Islet precursor cell (in vitro differentiated cells): ENCODE results near the gene HDDC3.

ENCODE experiments used
- DNase-seq: peaks from one replicate; pipeline ENCODE4 v3.0.0-alpha.2; 2018

The HDDC3 gene

DNA sequence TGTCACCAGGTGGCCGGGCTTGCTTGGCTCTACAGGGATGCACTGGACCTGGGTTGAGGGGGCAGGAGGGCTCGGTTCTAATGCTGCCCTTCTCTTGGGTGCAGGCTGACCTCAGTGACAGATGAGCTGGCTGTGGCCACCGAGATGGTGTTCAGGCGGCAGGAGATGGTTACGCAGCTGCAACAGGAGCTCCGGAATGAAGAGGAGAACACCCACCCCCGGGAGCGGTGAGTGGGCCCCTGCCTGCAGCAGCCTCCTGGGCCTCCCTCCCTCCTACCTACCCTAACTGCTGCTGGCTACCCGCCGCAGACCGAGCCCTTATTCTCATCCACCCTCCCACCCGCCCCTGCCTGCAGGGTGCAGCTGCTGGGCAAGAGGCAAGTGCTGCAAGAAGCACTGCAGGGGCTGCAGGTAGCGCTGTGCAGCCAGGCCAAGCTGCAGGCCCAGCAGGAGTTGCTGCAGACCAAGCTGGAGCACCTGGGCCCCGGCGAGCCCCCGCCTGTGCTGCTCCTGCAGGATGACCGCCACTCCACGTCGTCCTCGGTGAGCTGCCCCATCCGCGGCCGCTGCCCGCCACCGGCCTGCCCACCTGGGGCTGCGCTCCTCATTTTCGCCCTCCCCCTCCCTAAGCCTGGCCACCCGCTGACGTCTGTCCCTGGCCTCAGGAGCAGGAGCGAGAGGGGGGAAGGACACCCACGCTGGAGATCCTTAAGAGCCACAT, 42.5 kb downstream of the HDDC3 start:
- no peak for DNase-seq

- no peak for DNase-seq
Observed at GRCh38 chr15:90889313-90889730, 43.0 kb downstream of the HDDC3 start.

DNA sequence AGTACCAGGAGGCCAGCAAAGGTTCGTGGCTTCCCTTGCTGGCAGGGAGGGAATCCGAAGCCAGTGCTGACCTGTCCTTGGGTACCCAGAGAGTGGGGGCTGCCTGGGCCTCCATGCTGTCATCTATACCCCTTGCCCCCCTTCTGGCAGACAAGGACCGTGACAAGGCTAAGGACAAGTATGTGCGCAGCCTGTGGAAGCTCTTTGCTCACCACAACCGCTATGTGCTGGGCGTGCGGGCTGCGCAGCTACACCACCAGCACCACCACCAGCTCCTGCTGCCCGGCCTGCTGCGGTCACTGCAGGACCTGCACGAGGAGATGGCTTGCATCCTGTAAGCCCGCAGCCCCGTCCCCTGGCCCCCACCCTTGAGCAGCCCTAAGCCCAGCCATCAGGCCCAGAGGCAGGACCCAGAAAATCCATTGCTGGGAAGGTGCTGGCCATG, 45.3 kb downstream of the HDDC3 start:
- DNase-seq: no peak

GRCh38 chr15:90886291-90886614, 46.1 kb downstream of the HDDC3 start:
- DNase-seq: no peak

- peak; percentile 78 for DNase-seq
Observed at GRCh38 chr15:90885432-90886290, 46.7 kb downstream of the HDDC3 start.

DNA sequence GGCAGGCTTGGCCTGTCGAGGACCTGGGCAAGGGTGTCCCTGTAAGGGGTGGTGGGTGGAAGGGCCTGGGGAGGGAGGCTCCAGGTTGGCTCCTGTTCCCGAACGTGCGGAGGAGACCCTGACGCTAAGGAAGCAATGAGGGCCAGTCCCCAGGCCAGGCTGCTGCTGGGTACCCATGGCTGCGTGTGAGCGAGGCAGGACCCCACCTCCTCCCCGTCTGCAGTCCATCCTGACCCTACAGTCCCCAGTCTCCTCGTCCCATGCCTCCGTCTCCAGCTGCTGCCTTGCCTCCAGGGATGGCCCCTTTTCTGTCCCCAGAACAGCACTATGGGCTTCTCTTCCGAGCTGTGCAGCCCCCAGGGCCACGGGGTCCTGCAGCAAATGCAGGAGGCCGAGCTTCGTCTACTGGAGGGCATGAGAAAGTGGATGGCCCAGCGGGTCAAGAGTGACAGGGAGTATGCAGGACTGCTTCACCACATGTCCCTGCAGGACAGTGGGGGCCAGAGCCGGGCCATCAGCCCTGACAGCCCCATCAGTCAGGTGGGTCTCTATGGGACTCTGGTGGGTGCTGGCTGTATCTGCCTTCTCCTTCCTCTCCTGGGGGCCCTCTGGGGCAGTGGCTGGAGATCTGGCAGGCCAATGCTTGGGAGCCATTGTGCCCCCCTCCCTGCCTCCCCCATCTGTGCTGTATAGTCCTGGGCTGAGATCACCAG, 47.5 kb downstream of the HDDC3 start:
- no peak for DNase-seq

GRCh38 chr15:90883976-90884718, 48.2 kb downstream of the HDDC3 start, which contains the start of gene FES:
FES (plus strand) TSS chr15:90884504; CDS start chr15:90885046, 542 bp downstream.
- peak; percentile 84 for DNase-seq

DNA sequence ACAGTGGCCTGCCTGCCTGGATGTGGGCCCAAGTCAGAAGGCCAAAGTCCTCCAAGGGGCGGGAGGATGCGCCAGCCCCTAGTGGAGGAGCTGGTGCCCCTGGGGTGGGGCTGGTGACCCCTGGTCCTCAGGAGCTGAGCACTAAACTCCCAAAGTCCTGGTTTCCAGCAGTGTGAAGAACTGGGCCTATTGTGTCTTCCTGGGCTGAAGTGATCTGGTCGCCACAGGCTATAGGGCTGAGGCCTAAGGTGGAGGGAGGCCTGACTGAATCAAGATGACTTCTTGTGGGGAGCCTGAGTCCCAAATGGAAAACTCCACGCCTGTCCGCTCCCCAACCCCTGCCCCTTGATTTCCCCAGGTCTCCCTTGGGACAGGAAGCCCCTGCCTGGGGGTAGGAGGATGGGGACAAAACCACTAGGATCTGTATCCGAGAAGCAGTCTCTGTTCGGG, 48.8 kb downstream of the HDDC3 start:
- no peak for DNase-seq

- no peak for DNase-seq
Observed at GRCh38 chr15:90882781-90883525, 49.4 kb downstream of the HDDC3 start.

DNA sequence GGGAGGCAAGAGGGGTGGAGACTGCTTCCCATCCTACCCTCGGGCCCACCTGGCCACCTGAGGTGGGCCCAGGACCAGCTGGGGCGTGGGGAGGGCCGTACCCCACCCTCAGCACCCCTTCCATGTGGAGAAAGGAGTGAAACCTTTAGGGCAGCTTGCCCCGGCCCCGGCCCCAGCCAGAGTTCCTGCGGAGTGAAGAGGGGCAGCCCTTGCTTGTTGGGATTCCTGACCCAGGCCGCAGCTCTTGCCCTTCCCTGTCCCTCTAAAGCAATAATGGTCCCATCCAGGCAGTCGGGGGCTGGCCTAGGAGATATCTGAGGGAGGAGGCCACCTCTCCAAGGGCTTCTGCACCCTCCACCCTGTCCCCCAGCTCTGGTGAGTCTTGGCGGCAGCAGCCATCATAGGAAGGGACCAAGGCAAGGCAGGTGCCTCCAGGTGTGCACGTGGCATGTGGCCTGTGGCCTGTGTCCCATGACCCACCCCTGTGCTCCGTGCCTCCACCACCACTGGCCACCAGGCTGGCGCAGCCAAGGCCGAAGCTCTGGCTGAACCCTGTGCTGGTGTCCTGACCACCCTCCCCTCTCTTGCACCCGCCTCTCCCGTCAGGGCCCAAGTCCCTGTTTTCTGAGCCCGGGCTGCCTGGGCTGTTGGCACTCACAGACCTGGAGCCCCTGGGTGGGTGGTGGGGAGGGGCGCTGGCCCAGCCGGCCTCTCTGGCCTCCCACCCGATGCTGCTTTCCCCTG, 50.2 kb downstream of the HDDC3 start:
- DNase-seq: no peak

DNA sequence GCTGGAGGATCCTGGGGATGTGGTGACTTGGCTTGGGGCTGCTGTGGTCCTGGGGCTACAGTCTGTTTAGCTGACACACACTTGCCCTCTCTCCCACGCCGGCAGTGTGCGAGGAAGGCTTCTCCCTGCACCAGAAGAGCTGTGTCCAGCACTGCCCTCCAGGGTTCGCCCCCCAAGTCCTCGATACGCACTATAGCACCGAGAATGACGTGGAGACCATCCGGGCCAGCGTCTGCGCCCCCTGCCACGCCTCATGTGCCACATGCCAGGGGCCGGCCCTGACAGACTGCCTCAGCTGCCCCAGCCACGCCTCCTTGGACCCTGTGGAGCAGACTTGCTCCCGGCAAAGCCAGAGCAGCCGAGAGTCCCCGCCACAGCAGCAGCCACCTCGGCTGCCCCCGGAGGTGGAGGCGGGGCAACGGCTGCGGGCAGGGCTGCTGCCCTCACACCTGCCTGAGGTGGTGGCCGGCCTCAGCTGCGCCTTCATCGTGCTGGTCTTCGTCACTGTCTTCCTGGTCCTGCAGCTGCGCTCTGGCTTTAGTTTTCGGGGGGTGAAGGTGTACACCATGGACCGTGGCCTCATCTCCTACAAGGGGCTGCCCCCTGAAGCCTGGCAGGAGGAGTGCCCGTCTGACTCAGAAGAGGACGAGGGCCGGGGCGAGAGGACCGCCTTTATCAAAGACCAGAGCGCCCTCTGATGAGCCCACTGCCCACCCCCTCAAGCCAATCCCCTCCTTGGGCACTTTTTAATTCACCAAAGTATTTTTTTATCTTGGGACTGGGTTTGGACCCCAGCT, 51.0 kb downstream of the HDDC3 start:
- no peak for DNase-seq

DNA sequence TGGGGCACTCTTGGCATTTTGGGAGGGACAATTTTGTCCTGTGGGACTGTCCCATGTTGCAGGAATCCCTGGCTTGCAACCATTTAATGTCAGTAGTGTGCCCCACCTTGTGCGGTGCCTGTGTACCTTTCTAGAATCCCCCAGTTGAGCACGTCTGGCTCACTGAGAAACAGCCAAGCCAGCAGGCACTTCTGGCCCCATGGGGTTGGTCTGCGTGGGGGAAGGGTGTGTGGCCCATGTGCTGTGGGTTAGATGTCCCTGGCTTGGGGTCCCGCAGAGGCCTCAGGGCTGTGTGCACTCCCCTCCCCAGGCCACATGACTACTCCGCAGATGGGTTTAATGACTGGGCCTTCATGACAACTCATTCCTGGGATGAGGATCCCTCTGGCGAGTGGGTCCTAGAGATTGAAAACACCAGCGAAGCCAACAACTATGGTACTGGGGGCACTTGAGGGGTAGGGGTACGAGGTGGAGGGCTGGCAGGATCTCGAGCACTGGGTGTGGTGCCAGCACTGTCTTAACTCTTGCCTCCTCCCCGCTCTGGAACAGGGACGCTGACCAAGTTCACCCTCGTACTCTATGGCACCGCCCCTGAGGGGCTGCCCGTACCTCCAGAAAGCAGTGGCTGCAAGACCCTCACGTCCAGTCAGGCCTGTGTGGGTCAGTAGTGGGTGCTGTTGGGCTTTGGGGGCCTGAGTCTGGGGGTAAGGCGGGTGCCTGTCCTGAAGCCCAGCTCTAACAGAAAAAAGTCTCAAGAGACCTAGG, 51.8 kb downstream of the HDDC3 start:
- no peak for DNase-seq
